ENCODE data around the gene E2F1. TPM values are rescaled to one million over a fixed set of nuclear protein-coding genes. Genes with fewer than 3 reads are reported as not detected.

The E2F1 gene
- total and polyA plus RNA-seq, 2 experiments from 2014 or later = 12.1 to 42.6 TPM

GRCh38 chr20:33686984-33687366 is 790 bp upstream of the E2F1 start:
- Histone ChIP-seq H3K4me2 (peak overlapping the region; percentile 80), H3K79me2 (replicated peaks; ENCODE audit: insufficient read depth) (peaks cover 33% of the 10 kb centered on the region), H3K4me3 (peak overlapping the region; percentile 54), H3K27ac (ENCODE audit: low read depth) (no peak overlapping the region), H3K9me2 (ENCODE audit: insufficient read depth) (no peaks in the 10 kb centered on the region), H3K4me1 (ENCODE audit: insufficient read depth) (peaks cover 10% of the 10 kb centered on the region; the same call in 1 of the 2 replicates), H3K36me3 (ENCODE audit: insufficient read depth) (no peaks in the 10 kb centered on the region), H3F3A (replicated peaks; ENCODE audit: low read depth) (0 out of 2 replicates have a peak, but pooled peaks cover 2% of the 10 kb centered on the region), H3K27me3 (ENCODE audit: insufficient read depth) (no peaks in the 10 kb centered on the region), H4K20me1 (replicated peaks; ENCODE audit: insufficient read depth) (peaks cover 24% of the 10 kb centered on the region; the same call in 1 of the 2 replicates), H2AFZ (peak overlapping the region; percentile 97)
- Mint-ChIP-seq H3K9me3 (no peaks in the 10 kb centered on the region), H3K4me3 (peak overlapping the region; percentile 59), H3K4me1 (peaks cover 24% of the 10 kb centered on the region), H3K27ac (peak overlapping the region; percentile 47), H3K36me3 (ENCODE audit: low read depth) (no peaks in the 10 kb centered on the region), H3K27me3 (ENCODE audit: insufficient read depth, low read depth, poor library complexity) (peaks cover 14% of the 10 kb centered on the region)
- no peak for ATAC-seq
- TF ChIP-seq REST (IDR thresholded peaks at IDR 0.05; ENCODE audit: unreplicated experiment) = no peak
- TF ChIP-seq EZH2phosphoT487 (IDR thresholded peaks at IDR 0.05; ENCODE audit: unreplicated experiment) = no peak
- TF ChIP-seq NANOG (IDR thresholded peaks at IDR 0.05; ENCODE audit: borderline replicate concordance) = no peak
- no peak for TF ChIP-seq POLR2AphosphoS5 (IDR thresholded peaks at IDR 0.05; ENCODE audit: low read depth)
- no peak for TF ChIP-seq ETS1 (IDR thresholded peaks at IDR 0.05)
- TF ChIP-seq, protein P1, sequence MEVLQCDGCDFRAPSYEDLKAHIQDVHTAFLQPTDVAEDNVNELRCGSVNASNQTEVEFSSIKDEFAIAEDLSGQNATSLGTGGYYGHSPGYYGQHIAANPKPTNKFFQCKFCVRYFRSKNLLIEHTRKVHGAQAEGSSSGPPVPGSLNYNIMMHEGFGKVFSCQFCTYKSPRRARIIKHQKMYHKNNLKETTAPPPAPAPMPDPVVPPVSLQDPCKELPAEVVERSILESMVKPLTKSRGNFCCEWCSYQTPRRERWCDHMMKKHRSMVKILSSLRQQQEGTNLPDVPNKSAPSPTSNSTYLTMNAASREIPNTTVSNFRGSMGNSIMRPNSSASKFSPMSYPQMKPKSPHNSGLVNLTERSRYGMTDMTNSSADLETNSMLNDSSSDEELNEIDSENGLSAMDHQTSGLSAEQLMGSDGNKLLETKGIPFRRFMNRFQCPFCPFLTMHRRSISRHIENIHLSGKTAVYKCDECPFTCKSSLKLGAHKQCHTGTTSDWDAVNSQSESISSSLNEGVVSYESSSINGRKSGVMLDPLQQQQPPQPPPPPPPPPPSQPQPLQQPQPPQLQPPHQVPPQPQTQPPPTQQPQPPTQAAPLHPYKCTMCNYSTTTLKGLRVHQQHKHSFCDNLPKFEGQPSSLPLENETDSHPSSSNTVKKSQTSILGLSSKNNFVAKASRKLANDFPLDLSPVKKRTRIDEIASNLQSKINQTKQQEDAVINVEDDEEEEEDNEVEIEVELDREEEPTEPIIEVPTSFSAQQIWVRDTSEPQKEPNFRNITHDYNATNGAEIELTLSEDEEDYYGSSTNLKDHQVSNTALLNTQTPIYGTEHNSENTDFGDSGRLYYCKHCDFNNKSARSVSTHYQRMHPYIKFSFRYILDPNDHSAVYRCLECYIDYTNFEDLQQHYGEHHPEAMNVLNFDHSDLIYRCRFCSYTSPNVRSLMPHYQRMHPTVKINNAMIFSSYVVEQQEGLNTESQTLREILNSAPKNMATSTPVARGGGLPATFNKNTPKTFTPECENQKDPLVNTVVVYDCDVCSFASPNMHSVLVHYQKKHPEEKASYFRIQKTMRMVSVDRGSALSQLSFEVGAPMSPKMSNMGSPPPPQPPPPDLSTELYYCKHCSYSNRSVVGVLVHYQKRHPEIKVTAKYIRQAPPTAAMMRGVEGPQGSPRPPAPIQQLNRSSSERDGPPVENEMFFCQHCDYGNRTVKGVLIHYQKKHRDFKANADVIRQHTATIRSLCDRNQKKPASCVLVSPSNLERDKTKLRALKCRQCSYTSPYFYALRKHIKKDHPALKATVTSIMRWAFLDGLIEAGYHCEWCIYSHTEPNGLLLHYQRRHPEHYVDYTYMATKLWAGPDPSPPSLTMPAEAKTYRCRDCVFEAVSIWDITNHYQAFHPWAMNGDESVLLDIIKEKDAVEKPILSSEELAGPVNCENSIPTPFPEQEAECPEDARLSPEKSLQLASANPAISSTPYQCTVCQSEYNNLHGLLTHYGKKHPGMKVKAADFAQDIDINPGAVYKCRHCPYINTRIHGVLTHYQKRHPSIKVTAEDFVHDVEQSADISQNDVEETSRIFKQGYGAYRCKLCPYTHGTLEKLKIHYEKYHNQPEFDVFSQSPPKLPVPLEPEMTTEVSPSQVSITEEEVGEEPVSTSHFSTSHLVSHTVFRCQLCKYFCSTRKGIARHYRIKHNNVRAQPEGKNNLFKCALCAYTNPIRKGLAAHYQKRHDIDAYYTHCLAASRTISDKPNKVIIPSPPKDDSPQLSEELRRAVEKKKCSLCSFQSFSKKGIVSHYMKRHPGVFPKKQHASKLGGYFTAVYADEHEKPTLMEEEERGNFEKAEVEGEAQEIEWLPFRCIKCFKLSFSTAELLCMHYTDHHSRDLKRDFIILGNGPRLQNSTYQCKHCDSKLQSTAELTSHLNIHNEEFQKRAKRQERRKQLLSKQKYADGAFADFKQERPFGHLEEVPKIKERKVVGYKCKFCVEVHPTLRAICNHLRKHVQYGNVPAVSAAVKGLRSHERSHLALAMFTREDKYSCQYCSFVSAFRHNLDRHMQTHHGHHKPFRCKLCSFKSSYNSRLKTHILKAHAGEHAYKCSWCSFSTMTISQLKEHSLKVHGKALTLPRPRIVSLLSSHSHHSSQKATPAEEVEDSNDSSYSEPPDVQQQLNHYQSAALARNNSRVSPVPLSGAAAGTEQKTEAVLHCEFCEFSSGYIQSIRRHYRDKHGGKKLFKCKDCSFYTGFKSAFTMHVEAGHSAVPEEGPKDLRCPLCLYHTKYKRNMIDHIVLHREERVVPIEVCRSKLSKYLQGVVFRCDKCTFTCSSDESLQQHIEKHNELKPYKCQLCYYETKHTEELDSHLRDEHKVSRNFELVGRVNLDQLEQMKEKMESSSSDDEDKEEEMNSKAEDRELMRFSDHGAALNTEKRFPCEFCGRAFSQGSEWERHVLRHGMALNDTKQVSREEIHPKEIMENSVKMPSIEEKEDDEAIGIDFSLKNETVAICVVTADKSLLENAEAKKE (CRISPR knock-in tag; IDR thresholded peaks at IDR 0.05) = no peak
- TF ChIP-seq EZH2 (IDR thresholded peaks at IDR 0.05; ENCODE audit: low read depth, unreplicated experiment) = no peak
- no peak for TF ChIP-seq ZNF331 (CRISPR knock-in tag; IDR thresholded peaks at IDR 0.05; ENCODE audit: low read depth)
- TF ChIP-seq CREB1 (CRISPR knock-in tag; IDR thresholded peaks at IDR 0.05; ENCODE audit: low read depth) = no peak
- TF ChIP-seq JUNB (IDR thresholded peaks at IDR 0.05; ENCODE audit: unreplicated experiment) = no peak
- DNase-seq (ENCODE audit: low spot score) = no peak
